ENCODE results near the gene SLIT3.

DNA sequence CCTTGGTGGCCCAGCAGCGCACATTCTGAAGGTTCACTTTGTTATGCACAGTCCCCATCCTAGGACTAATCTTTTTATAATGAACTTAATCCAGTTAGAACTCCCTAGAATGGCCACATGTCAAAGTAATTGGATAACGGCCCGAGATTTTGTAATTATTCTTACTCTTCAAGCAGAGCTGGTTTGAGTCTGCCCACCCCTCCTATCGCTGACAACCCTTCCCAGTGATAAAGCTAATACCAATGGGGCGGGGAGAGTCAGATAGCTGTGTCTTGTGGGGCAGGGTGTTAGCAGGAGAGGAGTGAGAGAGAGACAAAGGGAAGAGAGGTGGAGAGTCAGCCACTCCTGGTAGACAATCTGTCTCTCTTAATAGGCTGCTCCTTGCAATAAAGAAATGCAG lies 356.9 kb downstream of the SLIT3 start:
- TF ChIP-seq, protein P1, sequence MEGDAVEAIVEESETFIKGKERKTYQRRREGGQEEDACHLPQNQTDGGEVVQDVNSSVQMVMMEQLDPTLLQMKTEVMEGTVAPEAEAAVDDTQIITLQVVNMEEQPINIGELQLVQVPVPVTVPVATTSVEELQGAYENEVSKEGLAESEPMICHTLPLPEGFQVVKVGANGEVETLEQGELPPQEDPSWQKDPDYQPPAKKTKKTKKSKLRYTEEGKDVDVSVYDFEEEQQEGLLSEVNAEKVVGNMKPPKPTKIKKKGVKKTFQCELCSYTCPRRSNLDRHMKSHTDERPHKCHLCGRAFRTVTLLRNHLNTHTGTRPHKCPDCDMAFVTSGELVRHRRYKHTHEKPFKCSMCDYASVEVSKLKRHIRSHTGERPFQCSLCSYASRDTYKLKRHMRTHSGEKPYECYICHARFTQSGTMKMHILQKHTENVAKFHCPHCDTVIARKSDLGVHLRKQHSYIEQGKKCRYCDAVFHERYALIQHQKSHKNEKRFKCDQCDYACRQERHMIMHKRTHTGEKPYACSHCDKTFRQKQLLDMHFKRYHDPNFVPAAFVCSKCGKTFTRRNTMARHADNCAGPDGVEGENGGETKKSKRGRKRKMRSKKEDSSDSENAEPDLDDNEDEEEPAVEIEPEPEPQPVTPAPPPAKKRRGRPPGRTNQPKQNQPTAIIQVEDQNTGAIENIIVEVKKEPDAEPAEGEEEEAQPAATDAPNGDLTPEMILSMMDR (IDR thresholded peaks at IDR 0.05) = no peak
- no peak for TF ChIP-seq EP300 (IDR thresholded peaks at IDR 0.05)
- no peak for TF ChIP-seq POLR2A (IDR thresholded peaks at IDR 0.05)
- TF ChIP-seq POLR2AphosphoS5 (IDR thresholded peaks at IDR 0.05) = no peak

Data from suprapubic skin (tissue), 4 donors.